ENCODE measurements around the gene HYAL4.

HYAL4 gene

GRCh38 chr7:123923599-123923998 is 78.6 kb downstream of the HYAL4 start:
- no peak overlapping the region for H3K4me3 ChIP-seq (ENCODE audit: severe bottlenecking)
- TF ChIP-seq CTCF (IDR thresholded peaks at IDR 0.05; ENCODE audit: poor library complexity, severe bottlenecking): no peak
- H3K9me3 ChIP-seq (ENCODE audit: severe bottlenecking): no peaks in the 10 kb centered on the region
- H3K4me1 ChIP-seq (ENCODE audit: insufficient read depth, poor library complexity, severe bottlenecking): no peaks in the 10 kb centered on the region
- H3K27ac ChIP-seq (ENCODE audit: poor library complexity, severe bottlenecking): no peak overlapping the region
- no peaks in the 10 kb centered on the region for H3K27me3 ChIP-seq (ENCODE audit: insufficient read depth, poor library complexity, severe bottlenecking)
- ATAC-seq (ENCODE audit: low read depth): no peak
- H3K36me3 ChIP-seq (ENCODE audit: low read depth): no peaks in the 10 kb centered on the region
- DNase-seq (ENCODE audit: low spot score): no peak

GRCh38 chr7:123924941-123925340 is 80.0 kb downstream of the HYAL4 start, which contains the start of gene SPAM1:
TSS of gene SPAM1 (plus strand) at chr7:123925241. CDS start at chr7:123953571, 28,330 bp downstream.
- ATAC-seq (ENCODE audit: low read depth) (no peak), DNase-seq (ENCODE audit: low spot score) (no peak)
- Histone ChIP-seq H3K9me3 (ENCODE audit: severe bottlenecking) (no peaks in the 10 kb centered on the region), H3K4me3 (ENCODE audit: severe bottlenecking) (no peak within 1 kb of the TSS), H3K36me3 (ENCODE audit: low read depth) (no peaks in the 10 kb centered on the region), H3K27me3 (ENCODE audit: insufficient read depth, poor library complexity, severe bottlenecking) (no peaks in the 10 kb centered on the region), H3K4me1 (ENCODE audit: insufficient read depth, poor library complexity, severe bottlenecking) (peaks cover 11% of the 10 kb centered on the region), H3K27ac (ENCODE audit: poor library complexity, severe bottlenecking) (no peak within 1 kb of the TSS)
- no peak for TF ChIP-seq CTCF (IDR thresholded peaks at IDR 0.05; ENCODE audit: poor library complexity, severe bottlenecking)
